Stimulated activated CD8-positive, alpha-beta memory T cell treated with anti-CD3 and anti-CD28 coated beads, Interleukin-4, amount 100 ng/mL, for 4 hours (primary cell): Measurements from ENCODE around the gene MTRR.

ENCODE experiments used
- DNase-seq, 2 donors: peaks; one replicate each; pipeline ENCODE4 v3.0.0-alpha.2; 2020; ENCODE audit warnings: low read depth in 2 of 2, low spot score in 1 of 2

Gene MTRR

DNA sequence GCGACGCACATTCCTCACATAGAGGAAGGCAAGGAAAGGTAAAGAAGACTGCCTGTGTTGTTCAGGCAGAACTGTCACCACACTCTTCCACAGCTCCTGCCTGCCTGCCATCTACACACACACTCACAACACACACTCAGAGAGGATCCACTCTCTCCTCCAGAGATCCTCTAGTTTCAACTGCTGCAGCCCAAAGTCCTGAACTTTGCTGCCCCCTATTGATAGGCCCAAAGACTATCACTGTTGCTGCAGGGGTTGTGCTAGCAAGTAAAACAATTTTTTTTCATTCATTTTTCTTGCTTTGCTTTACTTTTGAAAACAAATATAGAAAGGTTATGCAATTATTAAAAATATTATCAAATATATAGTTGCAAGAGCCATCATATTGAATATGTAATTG, 12.1 kb upstream of the MTRR start:
- DNase-seq = no peak

DNA sequence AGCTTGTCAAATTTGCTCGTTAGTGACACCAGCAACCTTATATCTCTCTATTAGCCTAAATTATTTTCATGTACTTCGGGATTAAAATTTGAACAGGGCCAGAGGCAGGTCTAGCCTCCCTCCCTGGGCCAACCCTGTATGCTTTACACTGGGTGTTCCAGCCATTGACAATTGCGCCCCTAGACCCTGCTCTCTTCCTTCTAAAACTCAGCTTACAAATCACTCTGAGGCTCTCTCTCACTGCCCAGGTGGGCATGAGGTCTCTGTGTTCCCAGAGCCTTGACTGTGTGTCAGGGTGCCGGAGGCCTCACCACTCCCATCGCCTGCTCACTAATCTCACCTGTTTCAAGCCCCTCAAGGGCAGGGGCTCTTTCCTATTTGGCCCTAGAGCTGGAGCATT, 11.6 kb upstream of the MTRR start:
- no peak for DNase-seq

GRCh38 chr5:7857926-7858632, 10.9 kb upstream of the MTRR start:
- DNase-seq = no peak

GRCh38 chr5:7866196-7866595, 2.8 kb upstream of the MTRR start:
- no peak for DNase-seq

DNA sequence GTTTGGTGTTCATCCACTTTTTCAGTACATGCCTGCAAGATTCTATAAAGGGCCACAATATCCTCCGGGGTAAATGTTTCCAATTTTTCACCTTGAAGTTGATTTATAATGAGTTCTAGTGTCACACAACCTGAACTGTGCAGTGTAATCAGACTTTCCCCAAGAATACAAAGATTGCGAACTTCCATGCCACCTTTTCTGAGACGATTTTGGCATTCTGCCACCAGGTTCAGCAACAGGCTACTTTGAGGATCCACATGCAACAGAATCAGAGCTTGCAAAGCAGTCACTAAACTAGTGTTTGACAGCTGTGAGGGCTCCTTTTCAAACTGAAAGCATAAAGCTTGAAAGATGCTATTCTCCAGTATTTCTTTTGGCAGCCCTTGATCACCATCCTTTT, 1.7 kb upstream of the MTRR start:
- no peak for DNase-seq

GRCh38 chr5:7868427-7868772, 548 bp upstream of the MTRR start:
- DNase-seq = no peak

GRCh38 chr5:7869474-7870136, 657 bp downstream of the MTRR start:
- DNase-seq = no peak

DNA sequence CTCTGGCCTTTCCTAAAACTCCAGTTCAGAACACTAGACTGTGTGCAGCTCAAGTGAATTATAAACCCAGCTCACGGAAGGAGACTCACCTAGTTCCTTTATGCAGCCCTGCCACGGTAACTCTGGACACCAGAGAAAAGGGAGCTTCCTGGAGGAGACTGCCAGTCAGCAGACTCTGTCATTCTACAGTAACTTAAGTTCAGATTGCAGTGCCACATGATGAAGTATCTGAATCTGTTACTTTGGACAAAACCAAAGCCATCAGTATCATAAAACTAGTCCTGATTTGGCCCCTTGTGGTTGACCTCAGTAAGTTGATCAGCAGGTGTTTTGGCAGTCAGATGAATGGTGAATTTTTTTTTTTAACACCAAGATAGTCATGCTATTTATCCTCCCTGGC, 2.7 kb downstream of the MTRR start:
- DNase-seq = no peak

- no peak for DNase-seq
These were observed 3.7 kb downstream of the MTRR start for GRCh38 chr5:7872517-7873130.

- no peak for DNase-seq
These were observed 4.3 kb downstream of the MTRR start for GRCh38 chr5:7873216-7873615.

DNA sequence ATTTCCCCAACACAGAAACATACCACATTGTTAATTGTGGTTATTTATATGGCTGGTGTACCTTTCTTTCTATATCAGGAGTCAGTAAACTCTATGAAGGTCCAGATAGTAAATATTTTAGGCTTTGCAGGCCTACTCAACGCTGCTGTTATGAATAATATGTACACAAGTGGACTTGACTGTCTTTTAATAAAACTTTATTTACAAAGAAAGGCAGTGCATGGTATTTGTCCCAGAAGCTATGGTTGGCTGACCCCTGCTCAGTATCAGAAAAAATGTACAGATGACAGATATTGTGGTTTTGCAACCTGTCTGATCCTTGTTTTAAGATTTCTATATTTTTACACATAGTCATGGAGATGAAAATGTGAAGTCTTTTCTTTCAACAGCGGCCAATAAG, 5.7 kb downstream of the MTRR start:
- DNase-seq = no peak

GRCh38 chr5:7875151-7875550, 6.2 kb downstream of the MTRR start:
- no peak for DNase-seq

- no peak for DNase-seq
These were observed 7.9 kb downstream of the MTRR start for GRCh38 chr5:7876867-7877266.

GRCh38 chr5:7877851-7878250, 8.9 kb downstream of the MTRR start:
- no peak for DNase-seq

GRCh38 chr5:7878381-7878873, 9.5 kb downstream of the MTRR start:
- DNase-seq = no peak

GRCh38 chr5:7881091-7881490, 12.1 kb downstream of the MTRR start:
- DNase-seq = no peak

GRCh38 chr5:7881816-7882215, 12.9 kb downstream of the MTRR start:
- no peak for DNase-seq

- no peak for DNase-seq
These were observed 14.0 kb downstream of the MTRR start for GRCh38 chr5:7882926-7883325.

- no peak for DNase-seq
These were observed 15.7 kb downstream of the MTRR start for GRCh38 chr5:7884491-7885267.

DNA sequence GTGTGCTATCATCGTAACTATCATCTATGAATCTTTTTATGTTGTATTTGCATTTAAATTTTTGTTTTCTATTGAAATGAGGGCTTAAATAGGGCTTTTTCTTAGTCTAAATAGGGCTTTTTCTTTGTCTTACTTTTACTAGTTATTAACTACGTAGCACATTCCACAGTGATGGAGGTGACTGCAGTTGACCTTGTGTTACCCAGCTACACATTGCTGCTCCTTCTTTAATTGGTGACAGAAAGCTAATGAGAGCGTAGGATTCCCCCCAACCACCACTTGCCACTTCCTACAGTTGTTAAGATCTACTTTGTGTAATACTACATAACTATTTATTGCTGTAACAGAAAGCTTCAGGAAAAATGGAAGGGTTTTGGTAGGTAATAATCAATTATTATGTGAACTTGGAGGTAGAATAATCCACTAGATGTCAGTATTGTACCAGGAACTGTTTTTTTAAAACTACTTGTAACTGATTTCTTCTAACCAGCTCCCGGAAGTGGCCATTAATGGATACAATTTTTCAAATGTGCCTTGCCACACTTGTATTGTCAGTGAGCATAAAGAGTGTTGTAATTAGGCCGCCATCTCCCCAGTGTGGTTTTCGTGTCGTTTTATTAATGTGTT, 18.0 kb downstream of the MTRR start:
- no peak for DNase-seq

GRCh38 chr5:7888901-7889300, 20.0 kb downstream of the MTRR start:
- no peak for DNase-seq
